Tibial nerve (tissue), 4 donors: Measurements from ENCODE around the gene UBE2E1. TPM values are rescaled to one million over a fixed set of nuclear protein-coding genes. Genes with fewer than 3 reads are reported as not detected.
"Not testable (repeated sequence)": the region's sequence is repeated elsewhere in the genome, so short reads cannot be mapped to it uniquely, and the experiment has no call there.

Source experiments
- DNase-seq, 2 donors: peaks; one replicate each; pipeline ENCODE4 v3.0.0-alpha.2; 2019; ENCODE audit warnings: low spot score in 2 of 2
- H3K27ac ChIP-seq, 4 donors: fragments of 200-600 bp; sonication (generic) in 3 of 4; one replicate each; pipeline ENCODE4 v1.5.1; 2017 to 2019; ENCODE audit warnings: mild to moderate bottlenecking in 1 of 4
- H3K27me3 ChIP-seq, 2 donors: fragments of 200-600 bp; sonication (generic) in 1 of 2; one replicate each; pipeline versions ENCODE4 v1.5.1 to v1.6.0; 2017 to 2019
- H3K36me3 ChIP-seq, 3 donors: fragments of 200-600 bp; sonication (generic); one replicate each; pipeline ENCODE4 v1.5.1; 2018 to 2019
- H3K4me1 ChIP-seq, 4 donors: fragments of 200-600 bp; sonication (generic) in 3 of 4; one replicate each; pipeline ENCODE4 v1.5.1; 2017 to 2019
- H3K4me3 ChIP-seq, 4 donors: fragments of 200-600 bp; sonication (generic) in 3 of 4; one replicate each; pipeline ENCODE4 v1.5.1; 2017 to 2019; ENCODE audit warnings: mild to moderate bottlenecking in 1 of 4, moderate library complexity in 1 of 4
- H3K9me3 ChIP-seq, 4 donors: fragments of 200-600 bp; sonication (generic) in 3 of 4; one replicate each; pipeline ENCODE4 v1.5.1; 2017 to 2019
- CTCF ChIP-seq, 5 experiments: fragments of 200-600 bp in 3 of 5; fragments of 450-650 bp in 2 of 5; sonication (generic) in 3 of 5; IDR thresholded peaks; one replicate each; pipeline ENCODE4 v1.5.1; 2016 to 2019; ENCODE audit warnings: antibody characterized with exemption in 5 of 5, mild to moderate bottlenecking in 3 of 5, moderate library complexity in 2 of 5
- EP300 ChIP-seq, 2 donors: sonication (generic); formaldehyde crosslinking; IDR thresholded peaks; one replicate each; pipeline ENCODE4 v1.6.1; 2017; ENCODE audit warnings: antibody characterized with exemption in 2 of 2, mild to moderate bottlenecking in 1 of 2
- POLR2A ChIP-seq, 2 donors: fragments of 450-650 bp; IDR thresholded peaks; one replicate each; pipeline ENCODE4 v1.6.1; 2017; ENCODE audit warnings: antibody characterized with exemption in 2 of 2, mild to moderate bottlenecking in 2 of 2, moderate library complexity in 2 of 2
- WGBS, 2 donors: methylation state at CpG; one replicate each; pipeline ENCODE4 v1.1.5; 2018; 5-methylcytosine and 5-hydroxymethylcytosine counted together
- total RNA-seq, 4 donors: library from RNA; depleted of rRNA; stranded (reverse); fragments of >200 nt; gene quantifications; one replicate each; pipeline ENCODE4 v1.1.0, GENCODE V29; 2016

UBE2E1 gene
- total RNA-seq, 4 donors from 2014 or later = 55.1 to 132 (median 99.5) TPM

- peak overlapping the region in 1 of 4 donors; percentile 96 for H3K27ac ChIP-seq
Observed at GRCh38 chr3:23915537-23916108, 109.9 kb downstream of the UBE2E1 start.

DNA sequence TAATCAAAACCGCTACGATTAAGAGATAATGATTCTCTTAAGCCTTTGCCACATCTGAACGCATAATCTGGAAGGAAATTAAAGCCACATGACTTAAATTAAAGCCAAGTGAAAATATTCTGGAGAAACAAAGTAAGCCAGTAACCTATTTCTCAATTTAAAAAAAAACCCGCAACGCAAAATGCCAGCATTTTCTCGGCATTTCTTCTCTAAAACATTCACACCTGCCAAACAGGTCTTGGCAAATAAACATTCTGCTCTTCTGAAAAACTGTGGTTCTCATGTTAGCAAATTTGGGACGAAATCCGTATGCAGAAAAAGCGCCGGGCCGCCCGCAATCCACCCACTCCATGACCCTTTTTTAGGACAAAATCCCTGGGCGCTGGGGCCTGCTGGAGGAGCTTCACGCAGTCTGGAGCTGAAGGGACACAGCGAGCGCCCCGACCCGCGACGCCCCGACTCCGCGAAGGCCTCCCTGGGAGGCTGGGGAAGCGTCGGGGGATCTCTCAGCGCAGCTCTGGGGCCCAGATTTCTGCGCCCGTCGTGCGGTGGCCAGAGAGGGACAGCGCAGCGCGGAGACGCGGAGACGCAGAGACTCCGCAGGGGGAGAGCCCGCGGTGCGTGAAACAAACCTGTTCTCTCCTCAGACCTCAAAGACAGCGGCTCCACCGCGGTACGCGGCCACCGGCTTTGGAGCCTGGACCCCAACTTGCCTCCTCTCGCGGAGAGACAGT, 110.6 kb downstream of the UBE2E1 start:
- peak overlapping the region; percentile 89 to 97 (median 94) for H3K27ac ChIP-seq
- H3K9me3 ChIP-seq = no peaks in the 10 kb centered on the region
- H3K4me3 ChIP-seq = peak overlapping the region; percentile 75 to 97 (median 92)
- H3K36me3 ChIP-seq = peaks cover 0 to 35% (median 4%) of the 10 kb centered on the region in 3 donors
- H3K27me3 ChIP-seq = no peaks in the 10 kb centered on the region
- peak in 1 of 2 donors; percentile 8 for DNase-seq
- 4 to 5% methylated on average over 13 to 14 of the region's 48 CpGs for WGBS, 2 donors
- TF ChIP-seq POLR2A (IDR thresholded peaks at IDR 0.05) (no peak), CTCF (IDR thresholded peaks at IDR 0.05) (no peak), EP300 (IDR thresholded peaks at IDR 0.05) (no peak)
- peaks cover 0 to 52% (median 17%) of the 10 kb centered on the region in 4 donors for H3K4me1 ChIP-seq

More at GRCh38 chr3:23915537-23916108, 109.9 kb downstream of the UBE2E1 start:
- Histone ChIP-seq H3K4me3 (peak overlapping the region in 3 of 4 donors; percentile 75 to 97 (median 90)), H3K27me3 (no peaks in the 10 kb centered on the region), H3K36me3 (peaks cover 0 to 35% (median 4%) of the 10 kb centered on the region in 3 donors), H3K4me1 (peaks cover 0 to 48% (median 17%) of the 10 kb centered on the region in 4 donors), H3K9me3 (no peaks in the 10 kb centered on the region)
- DNase-seq = no peak
- WGBS, 2 donors = 52 to 53% methylated on average over 7 of the region's 7 CpGs
- TF ChIP-seq POLR2A (IDR thresholded peaks at IDR 0.05) (no peak), EP300 (IDR thresholded peaks at IDR 0.05) (no peak), CTCF (IDR thresholded peaks at IDR 0.05) (no peak)

DNA sequence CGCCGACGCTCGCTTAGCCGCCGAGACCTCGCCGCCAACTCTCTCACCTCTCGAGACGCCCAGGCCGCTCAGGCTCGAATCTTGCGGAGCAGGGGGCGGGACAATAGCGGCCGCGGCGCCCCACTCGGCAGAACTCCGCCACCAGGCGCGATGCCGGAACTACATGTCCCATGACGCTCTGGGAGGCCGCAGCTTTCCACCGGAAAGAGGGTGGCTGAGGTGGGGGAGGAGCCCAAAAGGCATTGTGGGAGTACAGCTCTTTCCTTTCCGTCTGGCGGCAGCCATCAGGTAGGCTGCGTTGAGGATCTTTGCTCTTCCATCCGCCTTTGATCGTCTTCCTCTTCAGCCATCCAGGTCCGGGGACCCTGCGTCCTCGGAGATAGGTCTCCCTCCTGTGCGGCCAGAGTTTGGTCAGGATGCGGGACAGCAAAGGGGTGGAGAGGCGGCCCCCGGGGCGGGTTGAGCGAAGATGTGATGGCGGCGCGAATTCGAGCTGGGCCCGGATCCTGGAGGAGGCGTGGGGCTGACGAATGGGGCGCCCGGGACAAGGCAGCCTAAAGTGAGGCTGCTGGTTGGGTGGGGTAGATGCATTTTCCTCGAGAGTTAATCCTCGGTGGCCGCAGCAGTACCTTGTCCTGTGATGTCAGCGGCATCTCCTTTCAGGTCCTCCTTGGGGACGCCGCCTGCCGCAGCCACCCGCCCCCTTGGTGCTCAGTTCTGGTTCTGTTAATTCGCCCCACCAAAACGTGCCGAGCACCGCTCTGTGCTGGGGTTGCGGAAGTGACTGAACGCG, 111.3 kb downstream of the UBE2E1 start, which contains the start of the genes NKIRAS1 and RPL15:
Gene NKIRAS1, minus strand, starts transcription at position 105 of the 793 bp plus-strand sequence. CDS start 6,086 bp downstream, outside the sequence.
Gene RPL15, plus strand, starts transcription at position 247 of the 793 bp plus-strand sequence. CDS start 728 bp downstream, outside the sequence.
- Histone ChIP-seq H3K27ac (peak within 1 kb of the TSS; percentile 89 to 97 (median 94)), H3K36me3 (peaks cover 0 to 43% (median 4%) of the 10 kb centered on the region in 3 donors), H3K27me3 (no peaks in the 10 kb centered on the region), H3K4me3 (peak within 1 kb of the TSS; percentile 75 to 97 (median 92)), H3K9me3 (no peaks in the 10 kb centered on the region), H3K4me1 (peaks cover 0 to 52% (median 17%) of the 10 kb centered on the region in 4 donors)
- DNase-seq = peak; percentile 92 to 94
- TF ChIP-seq CTCF (IDR thresholded peaks at IDR 0.05) (peak; percentile 54 to 95 (median 80)), POLR2A (IDR thresholded peaks at IDR 0.05) (peak; percentile 97 to 98), EP300 (IDR thresholded peaks at IDR 0.05) (peak; percentile 90 to 100)
- WGBS, 2 donors = 0% methylated on average over 40 to 55 of the region's 64 CpGs

DNA sequence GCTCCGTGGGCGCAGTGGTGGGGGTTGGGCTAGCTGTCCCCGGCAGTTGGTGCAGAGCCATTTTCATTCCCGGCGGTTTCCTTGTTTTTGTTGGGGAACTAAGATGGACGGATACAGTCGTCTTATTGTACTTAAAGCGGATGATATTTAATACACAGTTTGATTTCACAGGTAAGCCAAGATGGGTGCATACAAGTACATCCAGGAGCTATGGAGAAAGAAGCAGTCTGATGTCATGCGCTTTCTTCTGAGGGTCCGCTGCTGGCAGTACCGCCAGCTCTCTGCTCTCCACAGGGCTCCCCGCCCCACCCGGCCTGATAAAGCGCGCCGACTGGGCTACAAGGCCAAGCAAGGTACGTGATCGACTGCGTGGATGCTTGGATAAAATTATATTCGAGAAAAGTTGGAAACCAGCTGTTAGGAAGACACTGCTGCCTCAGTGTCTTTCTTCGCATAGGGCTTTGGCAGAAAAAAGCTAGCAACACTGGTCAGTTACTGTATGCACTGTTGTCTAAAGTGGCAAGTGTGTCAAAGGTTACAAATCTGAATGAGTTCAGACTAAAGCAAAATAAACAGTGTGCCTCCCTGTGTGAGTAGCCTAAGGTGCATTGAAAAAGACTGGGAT, 112.0 kb downstream of the UBE2E1 start:
- H3K4me1 ChIP-seq = peaks cover 0 to 52% (median 17%) of the 10 kb centered on the region in 4 donors
- 1% methylated on average over 21 of the region's 21 CpGs for WGBS, 2 donors
- DNase-seq = peak in 1 of 2 donors; percentile 56

DNA sequence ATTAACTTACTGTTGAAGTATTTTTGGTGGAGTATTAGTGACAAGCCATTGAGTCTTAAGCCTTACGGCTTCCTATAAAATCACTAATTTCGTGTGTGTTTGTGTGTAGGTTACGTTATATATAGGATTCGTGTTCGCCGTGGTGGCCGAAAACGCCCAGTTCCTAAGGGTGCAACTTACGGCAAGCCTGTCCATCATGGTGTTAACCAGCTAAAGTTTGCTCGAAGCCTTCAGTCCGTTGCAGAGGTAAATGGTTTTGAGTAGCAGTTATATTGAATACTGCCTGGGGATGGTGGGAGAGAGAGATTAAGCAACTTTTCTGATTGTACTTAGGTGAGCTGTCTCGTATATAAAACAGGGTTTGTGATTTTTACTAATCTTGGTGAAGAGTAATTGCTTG, 112.6 kb downstream of the UBE2E1 start:
- H3K4me1 ChIP-seq = peaks cover 0 to 52% (median 17%) of the 10 kb centered on the region in 4 donors
- H3K27me3 ChIP-seq, H3K9me3 ChIP-seq, DNase-seq: not testable (repeated sequence)
- H3K27ac ChIP-seq = peak overlapping the region; percentile 89 to 97 (median 94)
- 25 to 37% methylated on average over 12 of the region's 12 CpGs for WGBS, 2 donors
- peak overlapping the region; percentile 75 to 97 (median 92) for H3K4me3 ChIP-seq
- H3K36me3 ChIP-seq = peaks cover 0 to 56% (median 4%) of the 10 kb centered on the region in 3 donors

More for the DNA sequence above, 112.0 kb downstream of the UBE2E1 start:
- Histone ChIP-seq H3K36me3 (peaks cover 0 to 50% (median 4%) of the 10 kb centered on the region in 3 donors), H3K27ac (peak overlapping the region; percentile 89 to 97 (median 94)), H3K4me3 (peak overlapping the region; percentile 75 to 97 (median 92))
- H3K27me3 ChIP-seq, H3K9me3 ChIP-seq: not testable (repeated sequence)
